HFFc6 (cell line): ENCODE results near the gene CABLES1. TPM values are rescaled to one million over a fixed set of nuclear protein-coding genes. Genes with fewer than 3 reads are reported as not detected.

Experiments used
- DNase-seq: peaks from one replicate; pipeline ENCODE4 v3.0.0-alpha.2; 2018
- H3K27ac Mint-ChIP-seq: 2 replicates; pipeline ENCODE4 v1.8.0; 2020; ENCODE audit warnings: mild to moderate bottlenecking, mixed read lengths
- H3K27me3 Mint-ChIP-seq: 2 replicates; pipeline ENCODE4 v1.8.0; 2021; ENCODE audit warnings: mild to moderate bottlenecking, moderate library complexity, mixed read lengths; ENCODE audit not compliant: insufficient read depth
- H3K36me3 Mint-ChIP-seq: 2 replicates; pipeline ENCODE4 v1.8.0; 2021; ENCODE audit warnings: low read depth, mixed read lengths
- H3K4me1 Mint-ChIP-seq: 2 replicates; pipeline ENCODE4 v1.8.0; 2020; ENCODE audit warnings: low read depth, mixed read lengths
- H3K4me3 Mint-ChIP-seq: 2 replicates; pipeline ENCODE4 v1.8.0; 2020; ENCODE audit warnings: mild to moderate bottlenecking, moderate library complexity, mixed read lengths
- H3K9me3 Mint-ChIP-seq: 2 replicates; pipeline ENCODE4 v1.8.0; 2020; ENCODE audit warnings: mild to moderate bottlenecking, mixed read lengths
- CTCF ChIP-seq: fragments of 200-600 bp; sonication (generic); IDR thresholded peaks from 2 replicates; pipeline ENCODE4 v1.5.0; 2021; ENCODE audit warnings: antibody characterized with exemption, mild to moderate bottlenecking
- total RNA-seq, 6 experiments: library from RNA; stranded (reverse); fragmentation: NEBNext Ultra II Directional; extraction: Animal tissue kit (Norgen Biotek cat#: 25700); gene quantifications; 2 replicates in 1 of 6; 3 replicates in 5 of 6; pipeline ENCODE4 v1.2.3, GENCODE V29; 2021

Gene CABLES1
- total RNA-seq, 6 experiments from 2014 or later, result 6.2 to 9.3 (median 8.5) TPM

- H3K9me3 Mint-ChIP-seq, result peaks cover 11% of the 10 kb centered on the region
- no peaks in the 10 kb centered on the region; the same call in 1 of the 2 replicates for H3K27me3 Mint-ChIP-seq
- H3K27ac Mint-ChIP-seq, result no peak overlapping the region
- no peak for DNase-seq
- peaks cover 39% of the 10 kb centered on the region for H3K4me1 Mint-ChIP-seq
- H3K36me3 Mint-ChIP-seq, result peaks cover 22% of the 10 kb centered on the region
- TF ChIP-seq CTCF, result no peak
- H3K4me3 Mint-ChIP-seq, result no peak overlapping the region
Observed at GRCh38 chr18:23208600-23208999, 73.3 kb downstream of the CABLES1 start.

- H3K27me3 Mint-ChIP-seq, result no peaks in the 10 kb centered on the region; the same call in 1 of the 2 replicates
- peaks cover 22% of the 10 kb centered on the region for H3K36me3 Mint-ChIP-seq
- DNase-seq, result no peak
- H3K9me3 Mint-ChIP-seq, result peaks cover 11% of the 10 kb centered on the region
- TF ChIP-seq CTCF, result no peak
- peaks cover 39% of the 10 kb centered on the region for H3K4me1 Mint-ChIP-seq
- H3K4me3 Mint-ChIP-seq, result no peak overlapping the region
- H3K27ac Mint-ChIP-seq, result no peak overlapping the region
Observed at GRCh38 chr18:23209031-23209430, 73.7 kb downstream of the CABLES1 start.

GRCh38 chr18:23209796-23210195 lies 74.5 kb downstream of the CABLES1 start:
- H3K27me3 Mint-ChIP-seq, result no peaks in the 10 kb centered on the region; the same call in 1 of the 2 replicates
- peaks cover 34% of the 10 kb centered on the region for H3K4me1 Mint-ChIP-seq
- peaks cover 28% of the 10 kb centered on the region for H3K36me3 Mint-ChIP-seq

GRCh38 chr18:23210526-23210925 lies 75.2 kb downstream of the CABLES1 start:
- DNase-seq, result no peak
- no peak for TF ChIP-seq CTCF
- Mint-ChIP-seq H3K36me3 (peaks cover 30% of the 10 kb centered on the region), H3K9me3 (peaks cover 11% of the 10 kb centered on the region), H3K4me3 (no peak overlapping the region), H3K27ac (no peak overlapping the region), H3K27me3 (no peaks in the 10 kb centered on the region; the same call in 1 of the 2 replicates), H3K4me1 (peaks cover 32% of the 10 kb centered on the region)

More at GRCh38 chr18:23209796-23210195, 74.5 kb downstream of the CABLES1 start:
- TF ChIP-seq CTCF, result no peak
- peaks cover 11% of the 10 kb centered on the region for H3K9me3 Mint-ChIP-seq
- DNase-seq, result no peak
- H3K4me3 Mint-ChIP-seq, result no peak overlapping the region
- no peak overlapping the region for H3K27ac Mint-ChIP-seq

- Mint-ChIP-seq H3K27ac (no peak overlapping the region), H3K9me3 (peaks cover 11% of the 10 kb centered on the region), H3K27me3 (no peaks in the 10 kb centered on the region; the same call in 1 of the 2 replicates), H3K36me3 (peaks cover 30% of the 10 kb centered on the region), H3K4me3 (no peak overlapping the region), H3K4me1 (peaks cover 31% of the 10 kb centered on the region)
- no peak for TF ChIP-seq CTCF
- no peak for DNase-seq
Observed at GRCh38 chr18:23211146-23211545, 75.9 kb downstream of the CABLES1 start.

GRCh38 chr18:23212161-23212560 lies 76.9 kb downstream of the CABLES1 start:
- H3K27ac Mint-ChIP-seq, result no peak overlapping the region
- no peak overlapping the region for H3K4me3 Mint-ChIP-seq
- peaks cover 30% of the 10 kb centered on the region for H3K36me3 Mint-ChIP-seq
- peaks cover 11% of the 10 kb centered on the region for H3K9me3 Mint-ChIP-seq
- H3K27me3 Mint-ChIP-seq, result no peaks in the 10 kb centered on the region; the same call in 1 of the 2 replicates
- DNase-seq, result no peak
- H3K4me1 Mint-ChIP-seq, result peaks cover 21% of the 10 kb centered on the region
- no peak for TF ChIP-seq CTCF
